ENCODE results near the gene MPP3.

Gene MPP3

GRCh38 chr17:43758086-43758485 lies 74.9 kb downstream of the MPP3 start:
- no peaks in the 10 kb centered on the region for H3K9me3 ChIP-seq (ENCODE audit: insufficient read depth, low read length)
- H3K4me2 ChIP-seq (ENCODE audit: low read length): no peak overlapping the region
- TF ChIP-seq CTCF (IDR thresholded peaks at IDR 0.05; ENCODE audit: low read depth, low read length) (no peak), EZH2phosphoT487 (IDR thresholded peaks at IDR 0.05; ENCODE audit: low read depth) (no peak)
- H3K9ac ChIP-seq (ENCODE audit: low read length): no peak overlapping the region
- no peaks in the 10 kb centered on the region for H3K79me2 ChIP-seq (ENCODE audit: low read length)
- H3K36me3 ChIP-seq (replicated peaks; ENCODE audit: low read depth, low read length): no peaks in the 10 kb centered on the region
- no peak overlapping the region for H3K27ac ChIP-seq (ENCODE audit: low read length)
- H3K4me3 ChIP-seq (ENCODE audit: low read length): no peak overlapping the region
- peaks cover 2% of the 10 kb centered on the region; the same call in 1 of the 2 replicates for H3K4me1 ChIP-seq (ENCODE audit: low read length)
- no peaks in the 10 kb centered on the region for H4K20me1 ChIP-seq (ENCODE audit: insufficient read depth, low read length)
- H3K27me3 ChIP-seq (ENCODE audit: low read depth, low read length): no peaks in the 10 kb centered on the region; the same call in 1 of the 2 replicates
- no peak overlapping the region for H2AFZ ChIP-seq (ENCODE audit: low read depth, low read length)

GRCh38 chr17:43757171-43757660 lies 75.7 kb downstream of the MPP3 start:
- Histone ChIP-seq H3K36me3 (replicated peaks; ENCODE audit: low read depth, low read length) (no peaks in the 10 kb centered on the region), H3K79me2 (ENCODE audit: low read length) (no peaks in the 10 kb centered on the region), H2AFZ (ENCODE audit: low read depth, low read length) (no peak overlapping the region), H3K27ac (ENCODE audit: low read length) (no peak overlapping the region), H3K27me3 (ENCODE audit: low read depth, low read length) (no peaks in the 10 kb centered on the region; the same call in 1 of the 2 replicates), H3K4me1 (ENCODE audit: low read length) (peaks cover 2% of the 10 kb centered on the region; the same call in 1 of the 2 replicates), H3K9ac (ENCODE audit: low read length) (no peak overlapping the region), H3K9me3 (ENCODE audit: insufficient read depth, low read length) (no peaks in the 10 kb centered on the region), H3K4me3 (ENCODE audit: low read length) (no peak overlapping the region), H3K4me2 (ENCODE audit: low read length) (no peak overlapping the region), H4K20me1 (ENCODE audit: insufficient read depth, low read length) (no peaks in the 10 kb centered on the region)
- TF ChIP-seq CTCF (IDR thresholded peaks at IDR 0.05; ENCODE audit: low read depth, low read length) (no peak), EZH2phosphoT487 (IDR thresholded peaks at IDR 0.05; ENCODE audit: low read depth) (no peak)

- Histone ChIP-seq H3K9ac (ENCODE audit: low read length) (no peak overlapping the region), H4K20me1 (ENCODE audit: insufficient read depth, low read length) (no peaks in the 10 kb centered on the region), H3K36me3 (replicated peaks; ENCODE audit: low read depth, low read length) (no peaks in the 10 kb centered on the region), H3K79me2 (ENCODE audit: low read length) (no peaks in the 10 kb centered on the region), H3K4me1 (ENCODE audit: low read length) (peaks cover 2% of the 10 kb centered on the region; the same call in 1 of the 2 replicates), H3K4me2 (ENCODE audit: low read length) (no peak overlapping the region), H2AFZ (ENCODE audit: low read depth, low read length) (no peak overlapping the region), H3K9me3 (ENCODE audit: insufficient read depth, low read length) (no peaks in the 10 kb centered on the region), H3K4me3 (ENCODE audit: low read length) (no peak overlapping the region), H3K27me3 (ENCODE audit: low read depth, low read length) (no peaks in the 10 kb centered on the region; the same call in 1 of the 2 replicates), H3K27ac (ENCODE audit: low read length) (no peak overlapping the region)
- TF ChIP-seq CTCF (IDR thresholded peaks at IDR 0.05; ENCODE audit: low read depth, low read length) (no peak), EZH2phosphoT487 (IDR thresholded peaks at IDR 0.05; ENCODE audit: low read depth) (no peak)
Measured at GRCh38 chr17:43756201-43756600, 76.7 kb downstream of the MPP3 start.

- Histone ChIP-seq H3K79me2 (ENCODE audit: low read length) (no peaks in the 10 kb centered on the region), H3K27ac (ENCODE audit: low read length) (no peak overlapping the region), H3K27me3 (ENCODE audit: low read depth, low read length) (no peaks in the 10 kb centered on the region; the same call in 1 of the 2 replicates), H3K36me3 (replicated peaks; ENCODE audit: low read depth, low read length) (no peaks in the 10 kb centered on the region), H3K4me1 (ENCODE audit: low read length) (no peaks in the 10 kb centered on the region), H2AFZ (ENCODE audit: low read depth, low read length) (no peak overlapping the region), H3K4me3 (ENCODE audit: low read length) (no peak overlapping the region), H4K20me1 (ENCODE audit: insufficient read depth, low read length) (no peaks in the 10 kb centered on the region), H3K9me3 (ENCODE audit: insufficient read depth, low read length) (no peaks in the 10 kb centered on the region), H3K9ac (ENCODE audit: low read length) (no peak overlapping the region), H3K4me2 (ENCODE audit: low read length) (no peak overlapping the region)
- TF ChIP-seq EZH2phosphoT487 (IDR thresholded peaks at IDR 0.05; ENCODE audit: low read depth) (no peak), CTCF (IDR thresholded peaks at IDR 0.05; ENCODE audit: low read depth, low read length) (no peak)
Measured at GRCh38 chr17:43755389-43755875, 77.5 kb downstream of the MPP3 start.
